HPDE6-E6E7 (cell line): ENCODE measurements around the gene C8G.

Source experiments
- DNase-seq: peaks from one replicate; pipeline ENCODE4 v3.0.0; 2011; ENCODE audit warnings: missing footprints; ENCODE audit errors: extremely low spot score

The C8G gene

DNA sequence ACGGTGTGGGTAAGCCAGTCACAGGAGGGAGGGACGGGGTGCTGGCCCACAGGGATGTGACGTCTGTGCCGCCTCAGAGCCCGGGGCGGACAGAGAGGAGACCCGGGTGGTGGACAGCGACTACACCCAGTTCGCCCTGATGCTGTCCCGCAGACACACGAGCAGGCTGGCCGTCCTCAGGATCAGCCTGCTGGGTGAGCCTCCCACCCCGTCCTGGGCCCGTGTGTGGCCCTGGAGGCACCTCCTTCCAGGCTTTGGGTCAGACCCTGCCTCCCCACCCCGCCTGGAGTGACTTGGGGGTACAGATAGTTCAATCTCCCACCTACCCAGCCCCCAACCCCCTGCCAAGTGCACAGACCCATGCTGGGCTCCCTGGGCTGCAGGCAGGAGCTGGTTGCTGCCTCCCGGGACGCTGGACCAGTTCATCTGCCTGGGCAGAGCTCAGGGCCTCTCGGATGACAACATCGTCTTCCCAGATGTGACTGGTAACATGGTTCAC lies 8.8 kb downstream of the C8G start:
- no peak for DNase-seq

- no peak for DNase-seq
Measured at GRCh38 chr9:136954270-136955083, 9.4 kb downstream of the C8G start.

- DNase-seq = no peak
Measured at GRCh38 chr9:136955202-136955942, 10.3 kb downstream of the C8G start.

DNA sequence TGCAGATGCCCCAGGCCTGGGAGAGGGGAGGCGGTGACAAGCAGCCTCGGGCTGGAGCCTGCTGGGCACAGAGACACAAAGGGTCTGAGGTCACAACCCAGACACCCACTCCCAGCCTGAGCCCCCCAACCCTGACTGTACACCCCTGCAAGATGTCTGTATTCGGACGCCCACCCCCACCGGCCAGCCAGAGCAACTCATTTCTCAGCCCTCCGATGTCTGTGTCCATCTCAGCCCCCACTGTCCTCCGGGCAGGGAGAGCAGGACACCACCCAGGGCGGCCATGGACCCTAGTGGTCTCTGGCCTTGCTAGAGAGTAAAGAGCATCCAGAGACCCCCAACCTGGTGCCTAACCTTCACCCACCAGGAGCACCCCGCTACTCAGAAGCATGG lies 10.9 kb downstream of the C8G start:
- DNase-seq = no peak

DNA sequence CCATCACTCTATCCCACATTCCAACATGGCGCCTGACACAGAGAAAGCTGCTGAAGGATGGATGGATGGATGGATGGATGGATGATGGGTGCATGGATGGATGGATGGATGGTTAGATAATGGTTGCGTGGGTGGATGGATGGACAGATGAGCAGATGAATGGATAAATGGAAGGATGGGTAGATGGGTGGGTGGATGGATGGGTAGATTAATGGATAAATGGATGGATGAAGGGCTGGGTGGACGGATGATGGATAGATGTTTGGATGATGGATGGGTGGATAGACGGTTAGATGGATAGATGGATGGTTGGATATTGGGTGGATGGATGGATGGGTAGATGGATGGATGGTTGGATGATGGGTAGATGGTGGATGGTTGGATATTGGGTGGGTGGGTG lies 11.6 kb downstream of the C8G start:
- no peak for DNase-seq

DNA sequence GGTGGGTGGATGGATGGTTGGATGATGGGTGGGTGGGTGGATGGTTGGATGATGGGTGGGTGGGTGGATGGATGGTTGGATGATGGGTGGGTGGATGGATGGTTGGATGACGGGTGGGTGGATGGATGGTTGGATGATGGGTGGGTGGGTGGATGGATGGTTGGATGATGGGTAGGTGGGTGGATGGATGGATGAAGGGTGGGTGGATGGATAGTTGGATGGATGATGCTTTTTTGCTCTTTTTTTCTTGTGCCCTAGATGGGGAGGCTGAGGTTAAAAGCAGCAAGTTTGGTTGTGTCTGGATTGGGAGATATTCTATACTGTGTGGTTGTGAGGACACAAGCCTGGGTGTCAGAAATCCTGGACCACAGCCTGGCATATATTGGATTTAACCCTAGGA lies 12.4 kb downstream of the C8G start:
- no peak for DNase-seq

GRCh38 chr9:136957901-136958300 lies 12.9 kb downstream of the C8G start:
- DNase-seq = no peak

- no peak for DNase-seq
Measured at GRCh38 chr9:136958473-136958872, 13.4 kb downstream of the C8G start.

GRCh38 chr9:136958898-136959850 lies 14.1 kb downstream of the C8G start:
- DNase-seq = no peak

DNA sequence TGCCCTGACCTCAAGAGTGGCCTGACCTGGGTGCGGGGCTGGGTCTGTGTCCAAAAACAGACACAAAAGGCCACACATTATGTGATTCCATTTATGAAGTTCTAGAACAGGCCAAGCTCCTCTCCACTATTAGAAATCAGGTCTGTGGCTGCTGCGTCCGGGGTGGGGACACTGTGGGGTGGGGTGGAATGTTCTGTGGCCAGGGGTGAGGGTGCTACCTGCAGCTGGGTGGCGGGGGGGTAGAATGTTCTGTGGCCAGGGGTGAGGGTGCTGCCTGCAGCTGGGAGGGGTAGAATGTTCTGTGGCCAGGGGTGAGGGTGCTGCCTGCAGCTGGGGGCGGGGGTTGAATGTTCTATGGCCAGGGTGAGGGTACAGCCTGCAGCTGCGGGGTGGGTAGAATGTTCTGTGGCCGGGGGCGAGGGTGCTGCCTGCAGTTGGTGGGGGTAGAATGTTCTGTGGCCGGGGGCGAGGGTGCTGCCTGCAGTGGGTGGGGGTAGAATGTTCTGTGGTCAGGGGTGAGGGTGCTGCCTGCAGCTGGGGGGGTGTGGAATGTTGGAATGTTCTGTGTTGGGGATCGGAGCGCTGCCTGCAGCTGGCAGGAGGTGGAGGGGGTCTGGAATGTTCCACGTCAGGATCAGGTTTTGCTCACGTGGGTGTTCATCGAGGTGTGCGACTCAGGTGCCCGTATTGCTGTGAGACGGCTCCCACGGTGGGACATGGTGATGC lies 15.3 kb downstream of the C8G start:
- DNase-seq = no peak

DNA sequence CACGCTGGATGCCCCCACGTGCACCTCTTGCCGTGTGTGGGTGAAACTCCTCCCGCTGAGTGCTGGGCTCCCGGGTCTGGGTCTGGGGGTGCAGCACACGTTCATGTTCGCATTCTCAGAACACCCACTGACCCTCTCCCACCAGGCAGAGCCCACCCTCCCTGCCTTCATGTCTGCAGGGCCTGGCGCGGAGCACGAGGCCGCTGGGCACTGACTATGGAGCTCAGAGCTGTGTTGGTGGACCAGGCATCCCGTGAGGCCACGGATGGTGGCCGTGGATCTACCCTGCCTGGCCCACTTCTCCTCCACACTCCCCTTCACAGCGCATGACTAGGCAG lies 15.9 kb downstream of the C8G start:
- no peak for DNase-seq

DNA sequence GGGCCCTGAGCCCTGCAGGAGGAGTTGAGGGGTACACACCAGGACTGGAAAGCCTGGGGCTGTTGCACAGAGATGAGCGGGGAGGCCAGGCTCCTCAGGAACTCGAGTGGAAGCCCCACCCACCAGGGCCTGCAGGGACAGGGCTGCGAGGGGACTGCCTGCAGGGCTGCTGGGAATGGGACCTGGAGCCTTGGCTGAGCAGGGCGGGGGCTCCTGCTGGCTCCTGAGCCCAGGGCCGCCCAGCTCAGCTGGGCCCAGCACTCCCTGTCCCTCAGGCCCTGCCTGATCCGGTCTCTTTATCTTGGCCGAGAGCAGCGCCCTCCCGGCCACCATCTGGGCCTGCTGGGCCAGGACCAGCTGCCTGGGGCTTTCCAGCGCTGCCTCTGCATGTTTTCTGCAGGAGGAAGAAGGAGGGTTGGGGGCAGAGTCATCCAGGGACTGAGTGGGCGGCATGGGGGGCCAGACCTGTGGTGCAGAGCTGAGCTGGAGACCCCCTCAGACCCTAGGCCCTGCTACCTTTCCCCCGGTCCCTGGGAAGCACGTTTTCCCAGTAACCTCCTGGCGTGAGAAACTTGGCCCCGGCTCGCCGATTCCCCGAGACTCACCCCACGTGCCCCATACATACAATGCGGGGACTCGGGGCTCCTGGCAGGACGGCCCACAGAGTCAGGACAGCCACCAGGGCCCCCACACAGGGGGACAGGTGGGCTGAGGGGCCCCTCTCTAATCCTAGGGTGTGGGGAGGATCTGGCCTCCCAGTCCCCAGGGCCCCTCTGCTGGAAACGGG lies 16.4 kb downstream of the C8G start:
- no peak for DNase-seq

DNA sequence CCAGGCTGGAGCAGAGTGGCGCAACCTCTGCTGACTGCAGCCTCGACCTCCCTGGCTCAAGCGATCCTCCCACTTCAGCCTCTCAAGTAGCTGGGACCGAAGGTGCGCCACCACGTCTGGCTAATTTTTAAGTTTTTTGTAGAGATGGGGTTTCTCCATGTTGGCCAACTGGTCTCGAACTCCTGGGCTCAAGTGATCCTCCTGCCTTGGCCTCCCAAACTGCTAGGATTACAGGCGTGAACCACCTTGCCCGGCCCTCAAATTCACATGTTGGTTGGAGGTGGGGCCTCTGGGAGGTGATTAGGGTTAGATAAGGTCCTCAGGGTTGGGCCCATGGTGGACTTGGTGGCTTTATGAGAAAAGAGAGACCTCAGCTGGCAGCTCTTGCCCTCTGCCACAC lies 17.1 kb downstream of the C8G start:
- no peak for DNase-seq

DNA sequence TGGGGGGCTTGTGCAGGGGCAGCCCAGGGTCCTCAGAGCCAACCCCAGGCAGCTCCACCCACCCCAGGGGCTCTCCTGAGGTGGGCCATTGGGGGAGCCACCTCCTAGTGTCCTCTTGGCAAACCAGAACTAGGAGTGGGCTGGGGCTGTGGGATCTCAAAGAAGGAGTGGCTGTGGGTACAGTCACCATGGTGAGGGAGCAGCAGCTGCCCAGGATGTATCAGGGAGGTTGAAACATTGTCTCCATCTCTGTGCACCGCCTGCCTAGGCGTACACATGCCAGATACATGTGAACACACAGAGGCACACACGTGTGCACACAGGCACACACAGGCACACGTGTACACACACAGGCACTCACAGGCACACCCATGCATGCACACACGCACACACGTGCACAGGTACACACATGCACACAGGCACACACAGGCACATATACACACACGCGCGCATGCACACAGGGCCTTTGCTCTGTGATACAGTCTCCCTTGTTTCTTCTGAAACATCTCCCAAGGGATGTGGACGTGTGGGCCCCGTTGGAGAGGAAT lies 17.7 kb downstream of the C8G start:
- DNase-seq = no peak

DNA sequence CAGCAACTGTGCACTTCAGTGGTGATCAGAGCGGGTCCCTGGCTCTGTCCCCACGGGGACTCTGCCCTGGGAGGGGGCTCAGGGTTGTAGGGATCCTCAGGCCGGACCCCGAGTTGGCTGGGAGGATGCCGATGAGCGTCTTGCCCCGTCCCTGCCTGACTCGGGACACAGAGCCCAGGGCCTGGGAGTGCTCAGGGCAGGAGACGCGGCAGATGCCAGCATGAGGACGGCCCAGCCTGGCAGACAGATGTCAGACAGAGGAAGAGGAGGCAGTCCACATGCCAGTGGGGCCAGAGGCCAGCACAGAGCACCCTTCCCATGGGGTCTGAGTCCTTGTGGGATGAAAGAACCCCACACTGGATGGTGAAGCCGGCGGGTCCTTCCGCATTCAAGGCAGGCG lies 18.3 kb downstream of the C8G start:
- DNase-seq = no peak

DNA sequence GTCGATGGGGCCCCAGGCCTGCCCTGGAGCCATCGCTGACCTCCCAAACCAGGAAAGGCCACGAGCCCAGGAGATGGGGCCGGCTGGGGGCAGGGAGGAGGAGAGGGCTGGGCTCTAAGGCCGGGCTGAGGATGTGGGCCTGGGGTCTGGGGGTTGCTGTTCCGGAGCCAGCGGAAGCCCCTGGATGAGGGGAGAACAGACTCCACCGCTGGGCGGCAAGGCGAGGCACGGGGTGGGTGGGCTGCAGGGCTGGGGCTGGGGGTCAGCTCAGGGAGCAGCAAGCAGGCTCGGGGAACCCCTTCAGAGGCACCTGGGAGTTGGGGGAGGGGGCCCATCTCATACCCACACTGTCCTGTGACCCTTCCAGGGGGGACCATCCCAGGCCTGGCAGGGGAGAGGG lies 18.7 kb downstream of the C8G start:
- no peak for DNase-seq

DNA sequence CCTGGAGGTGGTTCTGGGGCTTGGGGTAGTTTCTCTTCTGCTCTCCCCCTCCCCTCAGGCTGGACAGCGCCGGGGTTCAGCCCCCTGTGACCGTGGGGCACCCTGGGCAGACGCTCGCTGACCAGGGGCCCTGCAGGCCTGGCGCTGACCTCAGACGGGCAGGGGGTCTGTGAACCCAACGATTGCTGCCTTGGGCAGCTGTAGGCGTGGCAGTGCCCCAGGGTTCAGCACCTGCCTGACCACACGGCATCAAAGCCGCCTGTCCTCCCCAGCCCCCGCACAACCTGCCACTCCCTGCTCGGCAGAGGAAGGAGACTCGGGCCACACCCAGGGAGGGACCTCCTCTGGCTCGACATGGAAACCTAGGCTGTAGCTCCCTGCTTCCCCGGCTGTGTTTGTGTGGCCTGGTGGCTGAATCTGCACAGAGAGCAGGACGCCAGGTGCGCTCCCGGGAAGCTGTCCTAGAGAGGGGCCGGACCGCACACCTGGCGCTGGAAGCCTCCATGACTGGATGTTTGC lies 19.2 kb downstream of the C8G start:
- no peak for DNase-seq

- no peak for DNase-seq
Measured at GRCh38 chr9:136964833-136965422, 19.9 kb downstream of the C8G start.

- no peak for DNase-seq
Measured at GRCh38 chr9:136965771-136966484, 20.9 kb downstream of the C8G start.
